ENCODE measurements around the gene MALRD1.

DNA sequence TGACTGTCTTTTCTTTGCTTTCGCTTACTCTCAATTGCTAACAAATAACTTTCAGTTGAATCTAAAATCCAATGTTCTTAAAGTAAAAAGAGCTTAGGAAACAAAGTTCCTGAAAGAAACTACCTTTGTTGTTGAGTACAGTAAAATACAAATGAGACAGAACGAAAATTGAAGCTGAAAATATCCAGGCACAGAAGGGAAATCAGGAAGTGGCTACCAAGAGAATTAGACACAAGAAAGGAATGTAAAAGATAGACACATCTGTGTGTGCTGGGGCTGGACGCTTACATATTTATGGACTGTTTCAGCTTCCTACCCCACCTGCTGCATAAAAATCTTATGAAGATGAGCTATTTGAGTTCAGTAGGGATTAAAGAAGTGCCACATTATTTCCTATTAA lies 606.0 kb downstream of the MALRD1 start:
- TF ChIP-seq CTCF (IDR thresholded peaks at IDR 0.05) = no peak
- TF ChIP-seq POLR2A (IDR thresholded peaks at IDR 0.05) = no peak
